HEK293 (cell line): ENCODE results near the gene YWHAQ.

ENCODE experiments used
- CTCF ChIA-PET: fragments of 350-600 bp; formaldehyde crosslinking; extraction: SDS; loops from one replicate; lab custom pipeline; 2021; ENCODE audit warnings: antibody characterized with exemption; lab: Yijun Ruan, JAX
- POLR2A ChIA-PET: fragments of 300-600 bp; formaldehyde crosslinking; extraction: SDS; loops from one replicate; lab custom pipeline; 2020; ENCODE audit warnings: antibody characterized with exemption, inconsistent platforms; lab: Yijun Ruan, JAX
- H3K27ac ChIP-seq: fragments of 200-500 bp; sonication (Bioruptor generic); 2 replicates; pipeline ENCODE4 v1.5.1; 2014; ENCODE audit warnings: low read depth, low read length, control low read depth, inconsistent platforms; ENCODE audit errors: extremely low read depth
- H3K36me3 ChIP-seq, 2 experiments: fragments of 200-500 bp in 1 of 2; sonication (Bioruptor generic) in 1 of 2; 1 replicate in 1 of 2; 2 replicates in 1 of 2; pipeline ENCODE4 v1.5.1; 2014 to 2017; ENCODE audit warnings: inconsistent platforms in 2 of 2, low read length in 2 of 2; ENCODE audit not compliant: control insufficient read depth in 2 of 2, insufficient read depth in 1 of 2
- H3K4me1 ChIP-seq: fragments of 200-500 bp; sonication (Bioruptor generic); 2 replicates; pipeline ENCODE4 v1.5.1; 2014; ENCODE audit warnings: mild to moderate bottlenecking, low read length, inconsistent platforms; ENCODE audit not compliant: control insufficient read depth, insufficient read depth
- H3K4me3 ChIP-seq: 2 replicates; pipeline ENCODE4 v1.5.1; 2011; ENCODE audit warnings: low read depth, mild to moderate bottlenecking, control low read depth, low read length, moderate library complexity
- H3K9me3 ChIP-seq: fragments of 200-500 bp; sonication (Bioruptor generic); 2 replicates; pipeline ENCODE4 v1.5.1; 2014; ENCODE audit warnings: low read depth, low read length, inconsistent platforms; ENCODE audit not compliant: control insufficient read depth, insufficient read depth
- EGR2 ChIP-seq: fragments of 450-650 bp; formaldehyde crosslinking; IDR thresholded peaks from 2 replicates; pipeline ENCODE4 v1.5.1; 2016; ENCODE audit warnings: low read depth, missing biosample characterization, missing genetic modification characterization
- KLF7 ChIP-seq: fragments of 450-650 bp; formaldehyde crosslinking; IDR thresholded peaks from 2 replicates; pipeline ENCODE4 v1.5.1; 2016; ENCODE audit warnings: missing biosample characterization, missing genetic modification characterization, borderline replicate concordance
- MEIS1 ChIP-seq: sonication (generic); formaldehyde crosslinking; IDR thresholded peaks from 2 replicates; pipeline ENCODE4 v1.8.1; 2022; ENCODE audit warnings: missing genetic modification reagents, mild to moderate bottlenecking, borderline replicate concordance
- MZF1 ChIP-seq: fragments of 450-650 bp; formaldehyde crosslinking; IDR thresholded peaks from 2 replicates; pipeline ENCODE4 v1.5.1; 2017; ENCODE audit warnings: missing biosample characterization, missing genetic modification characterization, borderline replicate concordance
- OVOL3 ChIP-seq: fragments of 450-650 bp; formaldehyde crosslinking; IDR thresholded peaks from 2 replicates; pipeline ENCODE4 v1.5.1; 2016; ENCODE audit warnings: missing biosample characterization, missing genetic modification characterization
- PATZ1 ChIP-seq: fragments of 450-650 bp; formaldehyde crosslinking; IDR thresholded peaks from 2 replicates; pipeline ENCODE4 v1.5.1; 2016; ENCODE audit warnings: missing biosample characterization, missing genetic modification characterization
- ZBTB17 ChIP-seq: fragments of 450-650 bp; formaldehyde crosslinking; IDR thresholded peaks from 2 replicates; pipeline ENCODE4 v1.5.1; 2016; ENCODE audit warnings: missing biosample characterization, missing genetic modification characterization
- ZFHX2 ChIP-seq: fragments of 450-650 bp; formaldehyde crosslinking; conservative IDR thresholded peaks from 2 replicates; pipeline ENCODE4 v1.5.1; 2016; ENCODE audit warnings: missing biosample characterization, missing genetic modification characterization
- ZNF121 ChIP-seq: fragments of 450-650 bp; formaldehyde crosslinking; IDR thresholded peaks from 2 replicates; pipeline ENCODE4 v1.5.1; 2016; ENCODE audit warnings: missing biosample characterization, missing genetic modification characterization
- ZNF138 ChIP-seq: fragments of 450-650 bp; formaldehyde crosslinking; IDR thresholded peaks from 2 replicates; pipeline ENCODE4 v1.5.1; 2016; ENCODE audit warnings: missing biosample characterization, missing genetic modification characterization, borderline replicate concordance
- ZNF175 ChIP-seq: fragments of 450-650 bp; formaldehyde crosslinking; IDR thresholded peaks from 2 replicates; pipeline ENCODE4 v1.5.1; 2016; ENCODE audit warnings: missing biosample characterization, missing genetic modification characterization
- ZNF280C ChIP-seq: fragments of 450-650 bp; formaldehyde crosslinking; IDR thresholded peaks from 2 replicates; pipeline ENCODE4 v1.5.1; 2016; ENCODE audit warnings: missing biosample characterization, missing genetic modification characterization
- ZNF302 ChIP-seq: fragments of 450-650 bp; formaldehyde crosslinking; IDR thresholded peaks from 2 replicates; pipeline ENCODE4 v1.5.1; 2016; ENCODE audit warnings: missing biosample characterization, missing genetic modification characterization, low read depth
- ZNF398 ChIP-seq: fragments of 450-650 bp; formaldehyde crosslinking; IDR thresholded peaks from 2 replicates; pipeline ENCODE4 v1.5.1; 2017; ENCODE audit warnings: missing biosample characterization, missing genetic modification characterization
- ZNF701 ChIP-seq: fragments of 450-650 bp; formaldehyde crosslinking; IDR thresholded peaks from 2 replicates; pipeline ENCODE4 v1.5.1; 2016; ENCODE audit warnings: missing biosample characterization, missing genetic modification characterization
- ZSCAN5A ChIP-seq: fragments of 450-650 bp; formaldehyde crosslinking; IDR thresholded peaks from 2 replicates; pipeline ENCODE4 v1.5.1; 2016; ENCODE audit warnings: missing biosample characterization, missing genetic modification characterization

The YWHAQ gene

GRCh38 chr2:9641641-9642040 is 10.8 kb upstream of the YWHAQ start:
- TF ChIP-seq ZNF701 (tag by site-specific recombination) (no peak), ZBTB17 (tag by site-specific recombination) (0 out of 2 replicates have a peak, but pooled peaks have one; percentile 29)
- TF ChIP-seq, all 188 proteins: peak for 1
- H3K27ac ChIP-seq, result no peak overlapping the region
- H3K4me1 ChIP-seq, result no peaks in the 10 kb centered on the region
- no peaks in the 10 kb centered on the region for H3K36me3 ChIP-seq
- ChIA-PET POLR2A (no interaction called here), CTCF (no interaction called here)
- H3K4me3 ChIP-seq, result no peak overlapping the region
- H3K9me3 ChIP-seq, result no peaks in the 10 kb centered on the region

- ChIA-PET POLR2A (interaction anchor here (2.8 kb wide), 1 partner anchor 10 kb away, joined by 17 read pairs; the partner anchor contains the start of gene YWHAQ), CTCF (no interaction called here)
- Histone ChIP-seq H3K27ac (no peak overlapping the region), H3K9me3 (no peaks in the 10 kb centered on the region), H3K4me3 (no peak overlapping the region), H3K36me3 (no peaks in the 10 kb centered on the region)
- TF ChIP-seq PATZ1 (tag by site-specific recombination) (no peak), ZNF138 (tag by site-specific recombination) (no peak), OVOL3 (no peak), ZNF280C (no peak), MEIS1 (CRISPR knock-in tag) (no peak), ZNF175 (no peak), ZNF398 (tag by site-specific recombination) (no peak), ZFHX2 (tag by site-specific recombination) (peak; percentile 57), EGR2 (tag by site-specific recombination) (0 out of 2 replicates have a peak, but pooled peaks have one; percentile 20)
- TF ChIP-seq, all 188 proteins: peak for 2
- H3K4me1 ChIP-seq, result no peaks in the 10 kb centered on the region
Measured at GRCh38 chr2:9640403-9641104, 9.8 kb upstream of the YWHAQ start.

- Histone ChIP-seq H3K4me1 (no peaks in the 10 kb centered on the region), H3K36me3 (no peaks in the 10 kb centered on the region), H3K4me3 (no peak overlapping the region), H3K27ac (no peak overlapping the region), H3K9me3 (no peaks in the 10 kb centered on the region)
- POLR2A ChIA-PET, result interaction anchor here (1.3 to 2.8 kb wide), 2 partner anchors 9 to 84 kb away, joined by 4 to 17 read pairs; partner anchors contain the start of genes ADAM17 and YWHAQ
- CTCF ChIA-PET, result no interaction called here
- TF ChIP-seq ZNF121 (tag by site-specific recombination), result no peak
- TF ChIP-seq ZSCAN5A, result no peak
- no peak for TF ChIP-seq MZF1
- no peak for TF ChIP-seq KLF7 (tag by site-specific recombination)
- no peak for TF ChIP-seq ZNF302
- TF ChIP-seq ZNF398 (tag by site-specific recombination), result no peak
Measured at GRCh38 chr2:9639740-9640343, 9.0 kb upstream of the YWHAQ start.
